HG02970 (cell line): ENCODE results near the gene OLFML2A.
"Not testable (repeated sequence)": the region's sequence is repeated elsewhere in the genome, so short reads cannot be mapped to it uniquely, and the experiment has no call there.

ENCODE experiments used
- ATAC-seq: cut with Tn5 transposase; IDR thresholded peaks from one replicate; pipeline ENCODE4 v1.9.1; 2021; ENCODE audit warnings: mild to moderate bottlenecking, moderate library complexity, moderate number of reproducible peaks; ENCODE audit not compliant: unreplicated experiment, low FRiP score

OLFML2A gene

DNA sequence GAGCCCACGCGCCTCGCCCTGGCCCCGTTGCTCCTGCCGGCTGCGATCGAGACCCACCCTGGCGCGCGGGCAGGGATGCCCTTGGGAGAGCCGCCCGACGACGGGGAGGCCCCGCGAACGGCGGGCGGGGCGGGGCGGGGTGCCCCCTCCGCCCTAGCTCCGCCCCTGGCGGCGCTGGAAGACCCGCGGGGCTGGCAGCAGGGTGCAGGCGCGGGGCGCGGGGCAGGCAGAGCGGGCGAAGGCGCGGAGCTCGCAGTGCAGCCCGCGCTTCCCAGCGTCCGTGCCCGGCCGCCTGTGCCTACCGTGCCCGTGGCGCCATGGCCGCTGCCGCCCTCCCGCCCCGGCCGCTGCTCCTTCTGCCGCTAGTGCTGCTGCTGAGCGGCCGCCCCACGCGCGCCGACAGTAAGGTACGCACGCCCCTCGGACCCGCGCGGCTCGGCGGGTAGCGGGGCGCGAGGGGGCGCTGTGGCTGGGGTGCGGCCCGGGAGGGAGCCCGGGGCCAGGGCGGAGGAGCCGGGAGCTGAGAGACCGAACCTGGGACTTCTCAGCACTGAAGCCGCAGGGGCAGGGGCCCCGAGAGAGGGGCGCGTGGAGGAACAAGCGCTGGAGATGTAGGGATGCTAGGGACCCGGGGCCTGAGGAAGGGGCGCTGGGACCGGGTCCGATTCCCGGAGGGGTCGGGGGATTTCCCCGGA, at the start of gene OLFML2A:
TSS of gene OLFML2A (plus strand) at position 180 of the 695 bp plus-strand sequence. CDS start at position 318, 138 bp downstream.
- no peak for ATAC-seq

DNA sequence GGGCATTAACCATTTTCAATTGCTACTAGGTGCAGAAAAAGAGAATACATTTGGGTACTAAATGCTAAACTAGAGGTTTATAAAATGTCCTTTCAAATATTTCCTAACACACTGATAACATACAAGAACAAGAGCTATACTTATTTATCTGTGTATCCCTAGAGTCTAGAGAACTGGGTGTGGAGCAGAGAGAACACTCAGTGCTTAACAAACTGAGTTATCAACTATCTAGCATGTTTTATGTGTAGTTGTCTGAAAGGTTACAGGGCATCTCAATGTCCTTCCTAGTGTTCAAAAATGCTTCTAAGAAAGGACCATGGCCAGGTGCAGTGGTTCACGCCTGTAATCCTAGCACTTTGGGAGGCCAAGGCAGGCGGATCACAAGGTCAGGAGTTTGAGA, 46.2 kb upstream of the OLFML2A start:
- no peak for ATAC-seq

- no peak for ATAC-seq
Observed at GRCh38 chr9:124733964-124734740, 42.8 kb upstream of the OLFML2A start.

DNA sequence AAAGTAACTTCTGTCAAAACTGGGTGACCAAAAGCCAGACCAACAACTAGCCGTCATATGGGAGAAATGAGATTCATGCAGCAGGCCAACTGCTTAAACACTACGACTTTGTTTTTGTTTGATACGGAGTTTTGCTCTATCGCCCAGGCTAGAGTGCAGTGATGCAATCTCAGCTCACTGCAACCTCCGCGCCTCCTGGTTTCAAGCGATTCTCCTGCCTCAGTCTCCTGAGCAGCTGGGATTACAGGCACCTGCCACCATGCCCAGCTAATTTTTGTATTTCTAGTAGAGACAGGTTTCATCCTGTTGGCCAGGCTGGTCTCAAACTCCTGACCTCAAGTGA, 42.2 kb upstream of the OLFML2A start:
- not testable (repeated sequence) for ATAC-seq

GRCh38 chr9:124735121-124735520, 41.8 kb upstream of the OLFML2A start:
- no peak for ATAC-seq

- not testable (repeated sequence) for ATAC-seq
Observed at GRCh38 chr9:124738075-124738474, 38.9 kb upstream of the OLFML2A start.

- no peak for ATAC-seq
Observed at GRCh38 chr9:124739360-124739759, 37.6 kb upstream of the OLFML2A start.

DNA sequence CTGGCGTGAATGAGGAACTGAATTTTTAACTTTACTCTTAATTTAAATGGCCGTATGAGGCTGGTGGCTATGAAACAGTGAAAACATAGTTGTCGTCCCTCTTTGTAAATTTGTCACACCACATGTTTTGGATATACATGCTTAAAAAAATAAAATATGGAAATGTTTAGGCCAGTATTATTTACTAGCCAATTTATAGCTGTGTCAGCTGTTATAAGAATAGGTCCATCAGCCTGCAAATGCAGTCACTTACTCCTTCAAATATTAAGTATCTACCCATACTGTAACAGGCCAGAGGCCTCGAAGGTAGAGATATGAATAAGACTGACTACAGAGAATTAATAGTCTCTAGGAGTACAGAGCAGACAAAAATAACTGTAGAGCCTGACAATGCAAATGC, 35.8 kb upstream of the OLFML2A start:
- no peak for ATAC-seq

DNA sequence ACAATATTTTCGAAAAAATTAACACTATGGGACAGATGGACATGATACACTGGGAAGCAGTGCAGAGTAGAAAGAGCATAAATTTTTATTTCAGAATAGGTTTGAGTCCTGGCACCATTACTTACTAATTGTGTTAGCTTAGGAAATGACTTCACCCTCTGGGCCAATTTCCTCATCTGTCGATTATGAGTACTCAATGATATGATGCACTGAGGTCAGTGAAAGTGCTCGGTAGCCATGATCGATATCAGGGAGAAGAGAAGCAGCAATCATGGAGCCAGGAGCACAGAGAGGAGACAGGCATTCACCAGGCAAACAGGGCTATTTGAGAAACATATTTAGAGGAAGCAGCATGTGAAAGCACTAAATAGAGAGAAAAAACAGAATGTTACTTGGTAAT, 35.3 kb upstream of the OLFML2A start:
- ATAC-seq, result no peak

- ATAC-seq, result no peak
Observed at GRCh38 chr9:124742940-124743339, 34.0 kb upstream of the OLFML2A start.

GRCh38 chr9:124743686-124744348, 33.1 kb upstream of the OLFML2A start:
- no peak for ATAC-seq

DNA sequence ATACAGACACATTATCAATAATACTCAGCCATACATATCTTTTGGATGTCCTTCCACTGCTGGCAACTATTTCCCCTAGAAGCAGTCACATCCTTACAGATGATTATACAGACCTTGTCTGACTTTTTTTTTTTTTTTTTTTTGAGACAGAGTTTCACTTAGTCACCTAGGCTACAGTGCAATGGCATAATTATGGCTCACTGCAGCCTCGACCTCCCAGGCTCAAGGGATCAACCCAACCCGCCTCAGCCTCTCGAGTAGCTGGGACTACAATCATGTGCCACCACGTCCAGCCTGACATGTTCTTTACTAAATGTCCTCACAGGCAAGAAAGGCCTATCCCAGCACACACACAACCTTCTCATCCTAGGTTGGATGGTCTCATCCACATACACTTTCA, 29.9 kb upstream of the OLFML2A start:
- no peak for ATAC-seq

DNA sequence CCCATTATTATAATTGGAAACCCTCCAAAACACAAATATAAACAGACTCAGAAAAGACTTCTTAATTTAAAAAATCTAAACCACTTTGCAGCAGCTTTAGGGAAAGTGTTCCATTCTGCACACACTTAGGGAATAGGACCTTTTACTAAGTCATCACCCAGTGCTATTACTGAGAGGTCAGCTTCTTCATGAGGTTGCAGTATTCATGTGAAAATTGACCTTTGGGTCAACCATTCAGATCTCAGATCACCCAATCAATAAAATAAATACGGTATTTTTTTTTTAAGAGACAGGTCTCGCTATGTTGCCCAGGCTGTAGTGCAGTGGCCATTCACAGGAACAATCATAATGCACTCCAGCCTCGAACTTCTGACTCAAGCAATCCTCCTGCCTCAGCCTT, 27.6 kb upstream of the OLFML2A start:
- no peak for ATAC-seq

- no peak for ATAC-seq
Observed at GRCh38 chr9:124749781-124750180, 27.2 kb upstream of the OLFML2A start.

GRCh38 chr9:124752967-124753366, 24.0 kb upstream of the OLFML2A start:
- no peak for ATAC-seq

GRCh38 chr9:124754289-124754688, 22.6 kb upstream of the OLFML2A start:
- ATAC-seq, result no peak

GRCh38 chr9:124755061-124755460, 21.9 kb upstream of the OLFML2A start:
- ATAC-seq, result no peak

- no peak for ATAC-seq
Observed at GRCh38 chr9:124756011-124756410, 20.9 kb upstream of the OLFML2A start.

GRCh38 chr9:124757616-124758015, 19.3 kb upstream of the OLFML2A start:
- no peak for ATAC-seq

DNA sequence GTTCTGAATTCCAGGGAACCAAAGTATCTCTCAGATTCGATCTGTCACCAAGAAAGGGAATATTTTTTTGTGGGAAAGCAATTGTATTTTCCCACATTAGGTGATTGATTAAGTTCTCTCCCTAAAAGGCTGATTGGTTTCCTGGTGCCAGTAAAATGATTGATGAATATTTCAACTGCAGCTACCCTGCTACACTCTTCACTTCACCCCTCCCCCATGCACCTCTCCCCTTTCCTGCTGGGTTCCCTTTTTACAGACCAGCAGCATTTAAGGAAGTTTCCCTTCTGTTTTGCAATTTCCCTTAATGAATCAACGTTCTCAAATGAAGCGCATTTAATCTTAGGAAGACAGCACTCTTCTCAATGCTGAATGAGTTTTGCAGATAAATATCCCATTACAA, 18.9 kb upstream of the OLFML2A start:
- ATAC-seq, result no peak

- no peak for ATAC-seq
Observed at GRCh38 chr9:124758691-124759090, 18.2 kb upstream of the OLFML2A start.

- ATAC-seq, result no peak
Observed at GRCh38 chr9:124759327-124759726, 17.6 kb upstream of the OLFML2A start.
